ENCODE results near the gene GALNT14.
"Not testable (repeated sequence)": the region's sequence is repeated elsewhere in the genome, so short reads cannot be mapped to it uniquely, and the experiment has no call there.

Gene GALNT14

GRCh38 chr2:30910686-30911085, 227.6 kb downstream of the GALNT14 start:
- Histone ChIP-seq H3K9me3 (no peaks in the 10 kb centered on the region), H3K4me3 (ENCODE audit: low read depth in 1 of 2, low read length in 1 of 2) (no peak overlapping the region), H3K4me1 (ENCODE audit: control insufficient read depth in 1 of 2, insufficient read depth in 1 of 2, low read depth in 1 of 2, low read length in 1 of 2) (no peaks in the 10 kb centered on the region), H3K36me3 (peaks cover 17% of the 10 kb centered on the region), H3K27ac (no peak overlapping the region), H3K27me3 (no peaks in the 10 kb centered on the region)
- no peak for TF ChIP-seq CTCF (IDR thresholded peaks at IDR 0.05)

GRCh38 chr2:30904437-30904836, 233.8 kb downstream of the GALNT14 start:
- H3K27me3 ChIP-seq; H3K4me1 ChIP-seq (ENCODE audit: control insufficient read depth in 1 of 2, insufficient read depth in 1 of 2, low read depth in 1 of 2, low read length in 1 of 2); H3K9me3 ChIP-seq: not testable (repeated sequence)

GRCh38 chr2:30903326-30903725, 234.9 kb downstream of the GALNT14 start:
- Histone ChIP-seq H3K9me3 (no peaks in the 10 kb centered on the region), H3K4me3 (ENCODE audit: low read depth in 1 of 2, low read length in 1 of 2) (no peak overlapping the region), H3K27ac (no peak overlapping the region), H3K27me3 (no peaks in the 10 kb centered on the region), H3K36me3 (peaks cover 9% of the 10 kb centered on the region), H3K4me1 (ENCODE audit: control insufficient read depth in 1 of 2, insufficient read depth in 1 of 2, low read depth in 1 of 2, low read length in 1 of 2) (no peaks in the 10 kb centered on the region)
- no peak for TF ChIP-seq CTCF (IDR thresholded peaks at IDR 0.05)

More at GRCh38 chr2:30904437-30904836, 233.8 kb downstream of the GALNT14 start:
- H3K36me3 ChIP-seq; H3K4me3 ChIP-seq (ENCODE audit: low read depth in 1 of 2, low read length in 1 of 2); H3K27ac ChIP-seq: not testable (repeated sequence)

- no peaks in the 10 kb centered on the region for H3K27me3 ChIP-seq
- no peaks in the 10 kb centered on the region for H3K4me1 ChIP-seq (ENCODE audit: control insufficient read depth in 1 of 2, insufficient read depth in 1 of 2, low read depth in 1 of 2, low read length in 1 of 2)
- no peak overlapping the region for H3K27ac ChIP-seq
- no peak for TF ChIP-seq CTCF (IDR thresholded peaks at IDR 0.05)
- H3K4me3 ChIP-seq (ENCODE audit: low read depth in 1 of 2, low read length in 1 of 2), result no peak overlapping the region
- H3K36me3 ChIP-seq, result peaks cover 9% of the 10 kb centered on the region
- H3K9me3 ChIP-seq, result no peaks in the 10 kb centered on the region
Observed at GRCh38 chr2:30900381-30900780, 237.9 kb downstream of the GALNT14 start.

GRCh38 chr2:30899516-30900054, 238.7 kb downstream of the GALNT14 start:
- Histone ChIP-seq H3K9me3 (no peaks in the 10 kb centered on the region), H3K36me3 (peaks cover 9% of the 10 kb centered on the region), H3K4me3 (ENCODE audit: low read depth in 1 of 2, low read length in 1 of 2) (no peak overlapping the region), H3K27me3 (no peaks in the 10 kb centered on the region), H3K4me1 (ENCODE audit: control insufficient read depth in 1 of 2, insufficient read depth in 1 of 2, low read depth in 1 of 2, low read length in 1 of 2) (no peaks in the 10 kb centered on the region), H3K27ac (no peak overlapping the region)
- TF ChIP-seq CTCF (IDR thresholded peaks at IDR 0.05), result no peak

GRCh38 chr2:30897539-30897938, 240.7 kb downstream of the GALNT14 start:
- Histone ChIP-seq H3K27ac (no peak overlapping the region), H3K27me3 (no peaks in the 10 kb centered on the region), H3K9me3 (no peaks in the 10 kb centered on the region), H3K36me3 (no peaks in the 10 kb centered on the region), H3K4me3 (ENCODE audit: low read depth in 1 of 2, low read length in 1 of 2) (no peak overlapping the region), H3K4me1 (ENCODE audit: control insufficient read depth in 1 of 2, insufficient read depth in 1 of 2, low read depth in 1 of 2, low read length in 1 of 2) (no peaks in the 10 kb centered on the region)
- no peak for TF ChIP-seq CTCF (IDR thresholded peaks at IDR 0.05)

All from neutrophil (primary cell).